OCI-LY7 (cell line): ENCODE results near the gene ZNF345. TPM values are rescaled to one million over a fixed set of nuclear protein-coding genes. Genes with fewer than 3 reads are reported as not detected.

Source experiments
- BruUV-seq: library from RNA; stranded (reverse); fragments of 400-500 nt; replicated peaks from 2 replicates; lab custom pipeline; 2021; lab: Mats Ljungman, UMichigan
- CTCF ChIA-PET: fragments of 300-600 bp; sonication (Branson Sonifier 250); formaldehyde crosslinking; loops from one replicate; lab custom pipeline; 2022; ENCODE audit warnings: antibody characterized with exemption; ENCODE audit not compliant: unreplicated experiment; lab: Charles Lee
- POLR2A ChIA-PET: fragments of 300-600 bp; sonication (Branson Sonifier 250); formaldehyde crosslinking; loops from one replicate; lab custom pipeline; 2022; ENCODE audit warnings: antibody characterized with exemption; lab: Charles Lee
- DNase-seq: peaks from one replicate; pipeline ENCODE4 v3.0.0-alpha.2; 2015; ENCODE audit warnings: low spot score
- H2AFZ ChIP-seq: fragments of 200-600 bp; sonication (generic), shearing (Covaris generic); 2 replicates; pipeline ENCODE4 v1.6.1; 2014; ENCODE audit warnings: mild to moderate bottlenecking, antibody characterized with exemption, low read length, moderate library complexity
- H3K27ac ChIP-seq: fragments of 200-600 bp; sonication (generic); 2 replicates; pipeline ENCODE4 v1.5.1; 2014; ENCODE audit warnings: mixed run types, low read depth, mild to moderate bottlenecking, moderate library complexity, low read length, inconsistent platforms; ENCODE audit not compliant: poor library complexity, severe bottlenecking
- H3K36me3 ChIP-seq: fragments of 200-600 bp; sonication (generic); 2 replicates; pipeline ENCODE4 v1.6.1; 2014; ENCODE audit warnings: mild to moderate bottlenecking, antibody characterized with exemption, low read length, moderate library complexity, mixed read lengths; ENCODE audit not compliant: insufficient read depth
- H3K4me1 ChIP-seq: fragments of 200-600 bp; sonication (generic); 2 replicates; pipeline ENCODE4 v1.5.1; 2014; ENCODE audit warnings: mild to moderate bottlenecking, low read length; ENCODE audit not compliant: insufficient read depth, poor library complexity, severe bottlenecking
- H3K4me2 ChIP-seq: fragments of 200-600 bp; sonication (generic); 2 replicates; pipeline ENCODE4 v1.6.1; 2014; ENCODE audit warnings: mild to moderate bottlenecking, low read length
- H3K4me3 ChIP-seq: fragments of 200-600 bp; sonication (generic); 2 replicates; pipeline ENCODE4 v1.5.1; 2014; ENCODE audit warnings: mild to moderate bottlenecking, low read depth, low read length; ENCODE audit not compliant: poor library complexity, severe bottlenecking
- H3K79me2 ChIP-seq: fragments of 200-600 bp; sonication (generic); 2 replicates; pipeline ENCODE4 v1.6.1; 2016; ENCODE audit warnings: low read depth, mild to moderate bottlenecking, low read length, moderate library complexity, mixed read lengths; ENCODE audit not compliant: insufficient read depth
- H3K9me2 ChIP-seq: fragments of 200-600 bp; sonication (generic); 2 replicates; pipeline ENCODE4 v1.6.1; 2016; ENCODE audit warnings: mild to moderate bottlenecking, low read length, mixed read lengths; ENCODE audit not compliant: insufficient read depth
- H3K9me3 ChIP-seq: fragments of 200-600 bp; sonication (generic); 2 replicates; pipeline ENCODE4 v1.6.1; 2014; ENCODE audit warnings: mild to moderate bottlenecking, mixed run types, low read length, mixed read lengths
- H4K20me1 ChIP-seq: fragments of 200-600 bp; sonication (generic); 2 replicates; pipeline ENCODE4 v1.6.1; 2014; ENCODE audit warnings: mild to moderate bottlenecking, antibody characterized with exemption, low read length, moderate library complexity, mixed read lengths; ENCODE audit not compliant: insufficient read depth
- CTCF ChIP-seq: fragments of 200-600 bp; sonication (generic); conservative IDR thresholded peaks from 2 replicates; pipeline ENCODE4 v1.5.1; 2014; ENCODE audit warnings: mild to moderate bottlenecking, antibody characterized with exemption, low read length, moderate library complexity, mixed read lengths
- EZH2phosphoT487 ChIP-seq: fragments of 200-600 bp; sonication (generic); IDR thresholded peaks from 2 replicates; pipeline ENCODE4 v1.6.1; 2018; ENCODE audit warnings: low read depth, borderline replicate concordance, mild to moderate bottlenecking, mixed run types, antibody characterized with exemption, low read length, moderate library complexity, mixed read lengths
- intact Hi-C: fragments of 100-400 bp; cut with micrococcal nuclease; formaldehyde crosslinking; loops from one replicate; pipeline ENCODE4 v1.10.0; 2022; ENCODE audit not compliant: unreplicated experiment
- total RNA-seq, 2 experiments: library from RNA; depleted of rRNA in 1 of 2; stranded (reverse); fragments of >200 nt in 1 of 2; shearing (Covaris generic) in 1 of 2; gene quantifications; 2 replicates each; pipeline ENCODE4 v1.2.3, GENCODE V29; 2014 to 2022

Gene ZNF345
- total RNA-seq, 2 experiments from 2014 or later: 1.1 to 3.0 TPM

- H3K4me2 ChIP-seq: no peak overlapping the region
- no peak overlapping the region for H2AFZ ChIP-seq
- CTCF ChIA-PET: no interaction called here
- TF ChIP-seq CTCF (no peak), EZH2phosphoT487 (no peak)
- peaks cover 14% of the 10 kb centered on the region; the same call in 1 of the 2 replicates for H3K36me3 ChIP-seq
- peaks cover 29% of the 10 kb centered on the region; the same call in 1 of the 2 replicates for H3K9me3 ChIP-seq
- intact Hi-C loops: no loop called here
- no peaks in the 10 kb centered on the region for H3K9me2 ChIP-seq
- POLR2A ChIA-PET: no interaction called here
- no peak for DNase-seq
- no peaks in the 10 kb centered on the region for H3K4me1 ChIP-seq
- no peaks in the 10 kb centered on the region for H4K20me1 ChIP-seq
- no TSS peak for BruUV-seq
- H3K4me3 ChIP-seq: no peak overlapping the region
- H3K27ac ChIP-seq: no peak overlapping the region
- no peaks in the 10 kb centered on the region for H3K79me2 ChIP-seq
Measured at GRCh38 chr19:36833430-36833829, 17.2 kb upstream of the ZNF345 start.

GRCh38 chr19:36837176-36837905 is 13.3 kb upstream of the ZNF345 start:
- intact Hi-C loops: no loop called here
- H3K27ac ChIP-seq: no peak overlapping the region
- DNase-seq: no peak
- peaks cover 11% of the 10 kb centered on the region; the same call in 1 of the 2 replicates for H3K36me3 ChIP-seq
- H4K20me1 ChIP-seq: no peaks in the 10 kb centered on the region
- H3K9me3 ChIP-seq: peaks cover 6% of the 10 kb centered on the region; the same call in 1 of the 2 replicates
- no peaks in the 10 kb centered on the region for H3K4me1 ChIP-seq
- TF ChIP-seq EZH2phosphoT487 (no peak), CTCF (no peak)
- no peaks in the 10 kb centered on the region for H3K9me2 ChIP-seq
- POLR2A ChIA-PET: no interaction called here
- H3K4me2 ChIP-seq: 0 out of 2 replicates have a peak overlapping the region, but pooled peaks have one; percentile 16
- CTCF ChIA-PET: no interaction called here
- BruUV-seq: no TSS peak
- no peaks in the 10 kb centered on the region for H3K79me2 ChIP-seq
- H3K4me3 ChIP-seq: no peak overlapping the region
- no peak overlapping the region for H2AFZ ChIP-seq
